ENCODE data around the gene TOMM40. TPM values are rescaled to one million over a fixed set of nuclear protein-coding genes. Genes with fewer than 3 reads are reported as not detected.

The TOMM40 gene
- total and polyA plus RNA-seq, 2 of the 13 experiments (the other 11 are each of a cell fraction or from before 2014, with no cell fraction given): 72.0 to 110 TPM

GRCh38 chr19:44903602-44904425, 12.8 kb downstream of the TOMM40 start (continued):
- TF ChIP-seq MLX (CRISPR knock-in tag; IDR thresholded peaks at IDR 0.05): no peak; the same call in 1 of the 2 replicates
- peak; percentile 46 for TF ChIP-seq YY1 (IDR thresholded peaks at IDR 0.05; ENCODE audit: insufficient read depth, insufficient replicate concordance, low read depth, low read length)
- no peak; the same call in 1 of the 2 replicates for TF ChIP-seq KDM5B (CRISPR knock-in tag; IDR thresholded peaks at IDR 0.05; ENCODE audit: borderline replicate concordance)
- TF ChIP-seq ZMYM2 (CRISPR knock-in tag; IDR thresholded peaks at IDR 0.05): peak; percentile 67; the same call in 1 of the 2 replicates
- peak; percentile 66 for TF ChIP-seq ZNF605 (CRISPR knock-in tag; IDR thresholded peaks at IDR 0.05)
- no peak for TF ChIP-seq ZNF260 (CRISPR knock-in tag; IDR thresholded peaks at IDR 0.05; ENCODE audit: borderline replicate concordance, low read depth)
- TF ChIP-seq RXRB (CRISPR knock-in tag; IDR thresholded peaks at IDR 0.05; ENCODE audit: borderline replicate concordance): peak; percentile 92
- TF ChIP-seq MBNL3 (CRISPR knock-in tag; conservative IDR thresholded peaks at IDR 0.05): no peak
- no peak for TF ChIP-seq HOXD1 (CRISPR knock-in tag; IDR thresholded peaks at IDR 0.05)
- TF ChIP-seq CAMTA2 (CRISPR knock-in tag; IDR thresholded peaks at IDR 0.05; ENCODE audit: borderline replicate concordance): no peak
- TF ChIP-seq RBM39 (IDR thresholded peaks at IDR 0.05; ENCODE audit: low read depth, low read length, poor library complexity, severe bottlenecking): peak; percentile 35
- 0 out of 2 replicates have a peak, but pooled peaks have one; percentile 70 for TF ChIP-seq ZBTB46 (CRISPR knock-in tag; IDR thresholded peaks at IDR 0.05; ENCODE audit: borderline replicate concordance)
- TF ChIP-seq TCF7 (IDR thresholded peaks at IDR 0.05; ENCODE audit: low read depth): no peak
- 0 out of 2 replicates have a peak, but pooled peaks have one; percentile 55 for TF ChIP-seq ZNF546 (CRISPR knock-in tag; conservative IDR thresholded peaks at IDR 0.05)
- TF ChIP-seq ZNF501 (CRISPR knock-in tag; IDR thresholded peaks at IDR 0.05): peak; percentile 78; the same call in 1 of the 2 replicates
- no peak for TF ChIP-seq ZNF710 (CRISPR knock-in tag; IDR thresholded peaks at IDR 0.05; ENCODE audit: borderline replicate concordance)
- peak; percentile 41; the same call in 1 of the 2 replicates for TF ChIP-seq AFF4 (CRISPR knock-in tag; IDR thresholded peaks at IDR 0.05)
- TF ChIP-seq AKAP8 (CRISPR knock-in tag; IDR thresholded peaks at IDR 0.05): peak; percentile 91
- TF ChIP-seq ZZZ3 (CRISPR knock-in tag; IDR thresholded peaks at IDR 0.05; ENCODE audit: borderline replicate concordance): 0 out of 2 replicates have a peak, but pooled peaks have one; percentile 42
- peak; percentile 77 for TF ChIP-seq NRL (CRISPR knock-in tag; IDR thresholded peaks at IDR 0.05; ENCODE audit: borderline replicate concordance)

All from HepG2 (cell line).